ENCODE results near the gene GGACT. TPM values are rescaled to one million over a fixed set of nuclear protein-coding genes. Genes with fewer than 3 reads are reported as not detected.

The GGACT gene
- total RNA-seq, 3 donors from 2014 or later: 1.8 to 4.8 (median 2.3) TPM

GRCh38 chr13:100522618-100523309 lies 65.8 kb downstream of the GGACT start:
- H3K4me1 ChIP-seq: no peaks in the 10 kb centered on the region
- no peaks in the 10 kb centered on the region for H3K36me3 ChIP-seq
- no peak overlapping the region for H3K27ac ChIP-seq
- H3K9me3 ChIP-seq: no peaks in the 10 kb centered on the region
- intact Hi-C loops (cut with DNase I; ENCODE audit: low total_unique reads): no loop called here
- TF ChIP-seq POLR2AphosphoS5 (IDR thresholded peaks at IDR 0.05) (no peak), CTCF (IDR thresholded peaks at IDR 0.05) (no peak), POLR2A (IDR thresholded peaks at IDR 0.05) (no peak)
- no peaks in the 10 kb centered on the region for H3K27me3 ChIP-seq
- no peak for DNase-seq (ENCODE audit: low spot score in 2 of 2)
- H3K4me3 ChIP-seq: no peak overlapping the region

- no peak overlapping the region for H3K4me3 ChIP-seq
- no peak for TF ChIP-seq POLR2A (IDR thresholded peaks at IDR 0.05)
- no peak for TF ChIP-seq POLR2AphosphoS5 (IDR thresholded peaks at IDR 0.05)
- TF ChIP-seq CTCF (IDR thresholded peaks at IDR 0.05): no peak
- intact Hi-C loops (cut with DNase I; ENCODE audit: low total_unique reads): no loop called here
- H3K27me3 ChIP-seq: no peaks in the 10 kb centered on the region
- no peaks in the 10 kb centered on the region for H3K9me3 ChIP-seq
- H3K27ac ChIP-seq: no peak overlapping the region
- DNase-seq (ENCODE audit: low spot score in 2 of 2): no peak
- no peaks in the 10 kb centered on the region for H3K4me1 ChIP-seq
- H3K36me3 ChIP-seq: no peaks in the 10 kb centered on the region
Measured at GRCh38 chr13:100521851-100522617, 66.6 kb downstream of the GGACT start.

DNA sequence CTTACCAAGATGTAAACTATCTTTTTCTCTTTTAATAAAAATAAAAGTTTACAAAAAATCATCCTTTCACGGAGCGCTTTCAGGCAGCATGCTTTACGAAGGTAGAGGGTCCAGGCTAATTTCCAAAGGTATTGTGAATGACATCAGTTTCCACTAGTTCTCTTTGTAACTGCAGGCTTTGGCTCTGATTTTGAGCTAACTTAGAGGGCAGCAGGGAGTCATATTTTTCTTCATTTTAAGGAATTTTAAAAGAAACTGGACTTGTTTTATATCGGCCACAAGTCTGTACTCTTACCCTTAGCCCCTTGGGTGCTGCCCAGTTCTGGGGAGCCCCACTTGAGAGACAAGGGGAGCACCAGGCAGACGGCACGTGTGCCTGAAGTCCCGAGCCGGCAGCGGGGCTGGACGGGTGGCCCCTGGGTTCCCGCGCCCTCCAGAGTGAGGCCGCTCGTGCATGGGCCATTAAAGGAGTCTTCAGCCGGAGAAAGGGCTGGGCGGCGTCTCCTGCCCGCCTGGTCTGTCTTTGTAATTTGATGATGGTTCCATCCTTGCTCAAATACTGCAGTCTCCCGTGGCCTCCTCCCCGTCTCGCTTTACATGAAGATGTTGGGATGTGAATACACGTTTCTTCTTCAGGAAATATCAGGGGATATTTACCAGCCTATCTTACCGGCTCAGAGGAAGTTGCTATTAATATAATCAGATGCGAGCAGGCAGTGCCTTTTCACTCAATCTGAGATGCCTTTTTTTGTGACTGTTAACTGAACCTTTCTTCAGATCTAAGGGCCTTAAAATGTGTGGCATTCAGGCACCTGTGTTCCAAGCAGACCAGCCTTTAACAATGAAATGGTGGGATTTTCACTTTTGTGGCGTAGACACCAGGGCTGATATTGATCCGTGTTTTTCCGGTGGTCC lies 67.4 kb downstream of the GGACT start:
- no peaks in the 10 kb centered on the region for H3K36me3 ChIP-seq
- H3K27ac ChIP-seq: no peak overlapping the region
- H3K27me3 ChIP-seq: no peaks in the 10 kb centered on the region
- no peak overlapping the region for H3K4me3 ChIP-seq
- no peaks in the 10 kb centered on the region for H3K9me3 ChIP-seq
- H3K4me1 ChIP-seq: no peaks in the 10 kb centered on the region
- DNase-seq (ENCODE audit: low spot score in 2 of 2): no peak
- intact Hi-C loops (cut with DNase I; ENCODE audit: low total_unique reads): no loop called here
- TF ChIP-seq POLR2AphosphoS5 (IDR thresholded peaks at IDR 0.05) (no peak), POLR2A (IDR thresholded peaks at IDR 0.05) (no peak), CTCF (IDR thresholded peaks at IDR 0.05) (no peak)

DNA sequence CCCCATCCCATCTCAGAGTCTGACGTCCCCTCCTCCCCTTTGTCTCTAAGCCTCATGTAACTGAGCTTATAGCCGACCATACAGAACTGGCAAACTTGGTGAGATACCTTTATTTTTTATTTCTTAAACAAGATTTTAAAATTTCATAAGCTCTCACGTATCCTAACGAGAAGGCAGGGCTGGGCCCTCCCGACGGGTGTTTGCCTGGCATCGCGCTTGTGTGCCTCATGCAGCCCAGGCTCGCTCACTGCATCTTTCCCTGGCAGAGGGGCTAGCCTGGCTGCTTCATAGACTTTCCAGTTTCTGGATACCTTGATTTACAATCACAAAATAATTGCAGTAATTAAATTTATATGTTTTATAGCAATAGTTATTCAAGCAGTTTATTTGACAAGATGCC lies 69.0 kb downstream of the GGACT start:
- Histone ChIP-seq H3K36me3 (no peaks in the 10 kb centered on the region), H3K4me3 (no peak overlapping the region), H3K4me1 (no peaks in the 10 kb centered on the region), H3K9me3 (no peaks in the 10 kb centered on the region), H3K27ac (no peak overlapping the region), H3K27me3 (no peaks in the 10 kb centered on the region)
- DNase-seq (ENCODE audit: low spot score in 2 of 2): no peak
- TF ChIP-seq POLR2AphosphoS5 (IDR thresholded peaks at IDR 0.05) (no peak), POLR2A (IDR thresholded peaks at IDR 0.05) (no peak), CTCF (IDR thresholded peaks at IDR 0.05) (no peak)
- intact Hi-C loops (cut with DNase I; ENCODE audit: low total_unique reads): no loop called here
